Caco-2 (cell line): ENCODE data around the gene MXD1. TPM values are rescaled to one million over a fixed set of nuclear protein-coding genes. Genes with fewer than 3 reads are reported as not detected.

Experiments used
- BruUV-seq: library from RNA; stranded (reverse); fragments of 400-500 nt; replicated peaks from 2 replicates; lab custom pipeline; 2021; lab: Mats Ljungman, UMichigan
- CTCF ChIA-PET: fragments of 300-600 bp; sonication (Branson Sonifier 250); formaldehyde crosslinking; loops from one replicate; lab custom pipeline; 2022; ENCODE audit warnings: antibody characterized with exemption; lab: Charles Lee
- POLR2A ChIA-PET: fragments of 300-600 bp; sonication (Branson Sonifier 250); formaldehyde crosslinking; loops from one replicate; lab custom pipeline; 2022; ENCODE audit warnings: antibody characterized with exemption; lab: Charles Lee
- DNase-seq, 2 experiments: peaks; one replicate each; pipeline versions ENCODE4 v3.0.0 to v3.0.0-alpha.2; 2020 to 2022
- H3K27me3 ChIP-seq: replicated peaks from 2 replicates; pipeline ENCODE4 v1.6.0; 2011; ENCODE audit warnings: low read length; ENCODE audit not compliant: control insufficient read depth, insufficient read depth
- H3K36me3 ChIP-seq: 2 replicates; pipeline ENCODE4 v1.5.1; 2011; ENCODE audit warnings: low read length; ENCODE audit not compliant: control insufficient read depth, insufficient read depth
- H3K4me1 ChIP-seq: fragments of 250-450 bp; sonication (Bioruptor Pico); 2 replicates; pipeline ENCODE4 v1.5.1; 2020; ENCODE audit warnings: mild to moderate bottlenecking
- H3K4me3 ChIP-seq: 2 replicates; pipeline ENCODE4 v1.5.1; 2011; ENCODE audit warnings: low read depth, mild to moderate bottlenecking, control low read depth, low read length
- H3K9me3 ChIP-seq: fragments of 250-450 bp; sonication (Bioruptor Pico); 2 replicates; pipeline ENCODE4 v1.5.1; 2020; ENCODE audit warnings: mild to moderate bottlenecking, moderate library complexity
- H3K27ac Mint-ChIP-seq: one replicate; pipeline ENCODE4 v1.8.0; 2022; ENCODE audit warnings: mixed read lengths; ENCODE audit not compliant: unreplicated experiment
- H3K27me3 Mint-ChIP-seq: one replicate; pipeline ENCODE4 v1.8.0; 2022; ENCODE audit warnings: mixed read lengths; ENCODE audit not compliant: insufficient read depth, unreplicated experiment
- H3K36me3 Mint-ChIP-seq: one replicate; pipeline ENCODE4 v1.8.0; 2022; ENCODE audit warnings: mild to moderate bottlenecking, mixed read lengths; ENCODE audit not compliant: insufficient read depth, unreplicated experiment
- H3K4me1 Mint-ChIP-seq: one replicate; pipeline ENCODE4 v1.8.0; 2022; ENCODE audit warnings: low read depth, mixed read lengths; ENCODE audit not compliant: unreplicated experiment
- H3K4me3 Mint-ChIP-seq: one replicate; pipeline ENCODE4 v1.8.0; 2022; ENCODE audit warnings: mild to moderate bottlenecking, moderate library complexity, mixed read lengths; ENCODE audit not compliant: unreplicated experiment
- H3K9me3 Mint-ChIP-seq: one replicate; pipeline ENCODE4 v1.8.0; 2022; ENCODE audit warnings: mixed read lengths; ENCODE audit not compliant: unreplicated experiment
- CTCF ChIP-seq, 2 experiments: fragments of 200-600 bp in 1 of 2; IDR thresholded peaks; 1 replicate in 1 of 2; 2 replicates in 1 of 2; pipeline versions ENCODE4 v1.5.1 to v1.8.0; 2011 to 2022; ENCODE audit warnings: antibody characterized with exemption in 1 of 2, control low read depth in 1 of 2, inconsistent platforms in 1 of 2, low read depth in 1 of 2, low read length in 1 of 2, mild to moderate bottlenecking in 1 of 2, moderate library complexity in 1 of 2; ENCODE audit not compliant: insufficient read depth in 1 of 2, severe bottlenecking in 1 of 2, unreplicated experiment in 1 of 2
- intact Hi-C: fragments of 100-400 bp; cut with micrococcal nuclease; formaldehyde crosslinking; loops from one replicate; pipeline ENCODE4 v1.10.0; 2022; ENCODE audit not compliant: unreplicated experiment
- total RNA-seq: library from RNA; stranded (reverse); gene quantifications from 2 replicates; pipeline ENCODE4 v1.2.3, GENCODE V29; 2022

The MXD1 gene
- total RNA-seq, 1 experiment from 2014 or later, result 9.5 TPM

- peaks cover 28% of the 10 kb centered on the region for H3K36me3 Mint-ChIP-seq
- CTCF ChIA-PET, result no interaction called here
Observed at GRCh38 chr2:69944756-69945155, 29.8 kb downstream of the MXD1 start.

GRCh38 chr2:69945441-69945840 lies 30.5 kb downstream of the MXD1 start:
- BruUV-seq, result no TSS peak
- Mint-ChIP-seq H3K4me3 (no peak overlapping the region), H3K9me3 (no peaks in the 10 kb centered on the region), H3K27me3 (no peaks in the 10 kb centered on the region), H3K27ac (no peak overlapping the region), H3K4me1 (peaks cover 29% of the 10 kb centered on the region), H3K36me3 (peaks cover 26% of the 10 kb centered on the region)
- DNase-seq, result no peak
- Histone ChIP-seq H3K4me3 (no peak overlapping the region), H3K9me3 (no peaks in the 10 kb centered on the region), H3K36me3 (no peaks in the 10 kb centered on the region; the same call in none of the 2 replicates), H3K4me1 (no peaks in the 10 kb centered on the region), H3K27me3 (no peaks in the 10 kb centered on the region)
- intact Hi-C loops, result no loop called here
- ChIA-PET CTCF (no interaction called here), POLR2A (no interaction called here)
- no peak for TF ChIP-seq CTCF (IDR thresholded peaks at IDR 0.05; ENCODE audit: insufficient read depth in 1 of 2, low read depth in 1 of 2, low read length in 1 of 2, severe bottlenecking in 1 of 2, unreplicated experiment in 1 of 2)

More at GRCh38 chr2:69944756-69945155, 29.8 kb downstream of the MXD1 start:
- intact Hi-C loops, result no loop called here
- Mint-ChIP-seq H3K4me3 (no peak overlapping the region), H3K27ac (no peak overlapping the region), H3K4me1 (peaks cover 29% of the 10 kb centered on the region), H3K27me3 (no peaks in the 10 kb centered on the region), H3K9me3 (no peaks in the 10 kb centered on the region)
- POLR2A ChIA-PET, result no interaction called here
- TF ChIP-seq CTCF (IDR thresholded peaks at IDR 0.05; ENCODE audit: insufficient read depth in 1 of 2, low read depth in 1 of 2, low read length in 1 of 2, severe bottlenecking in 1 of 2, unreplicated experiment in 1 of 2), result no peak
- Histone ChIP-seq H3K4me1 (no peaks in the 10 kb centered on the region; the same call in 1 of the 2 replicates), H3K36me3 (no peaks in the 10 kb centered on the region; the same call in none of the 2 replicates), H3K27me3 (no peaks in the 10 kb centered on the region), H3K4me3 (no peak overlapping the region), H3K9me3 (no peaks in the 10 kb centered on the region)
- DNase-seq, result no peak
- BruUV-seq, result no TSS peak

GRCh38 chr2:69945941-69946340 lies 31.0 kb downstream of the MXD1 start:
- H3K36me3 ChIP-seq, result no peaks in the 10 kb centered on the region; the same call in 1 of the 2 replicates
- Mint-ChIP-seq H3K4me1 (peaks cover 29% of the 10 kb centered on the region), H3K27me3 (no peaks in the 10 kb centered on the region), H3K9me3 (no peaks in the 10 kb centered on the region), H3K4me3 (no peak overlapping the region), H3K36me3 (peaks cover 21% of the 10 kb centered on the region), H3K27ac (no peak overlapping the region)
- no TSS peak for BruUV-seq
- ChIA-PET CTCF (no interaction called here), POLR2A (interaction anchor here (1.4 kb wide), 1 partner anchor 31 kb away, joined by 5 read pairs; the partner anchor contains the start of gene MXD1)
- no peaks in the 10 kb centered on the region for H3K27me3 ChIP-seq
- no peaks in the 10 kb centered on the region for H3K4me1 ChIP-seq
- no peak for DNase-seq
- no peak for TF ChIP-seq CTCF (IDR thresholded peaks at IDR 0.05; ENCODE audit: insufficient read depth in 1 of 2, low read depth in 1 of 2, low read length in 1 of 2, severe bottlenecking in 1 of 2, unreplicated experiment in 1 of 2)
- no peak overlapping the region for H3K4me3 ChIP-seq
- no peaks in the 10 kb centered on the region for H3K9me3 ChIP-seq
- intact Hi-C loops, result no loop called here
